GM10248 (cell line): ENCODE data around the gene TMEM63A.

ENCODE experiments used
- CTCF ChIA-PET: fragments of 300-600 bp; sonication (Branson Sonifier 250); formaldehyde crosslinking; extraction: SDS; loops from one replicate; lab custom pipeline; 2021; ENCODE audit warnings: antibody characterized with exemption; lab: Yijun Ruan, JAX
- POLR2A ChIA-PET: fragments of 350-650 bp; sonication (Branson Sonifier 250); formaldehyde crosslinking; extraction: SDS; loops from one replicate; lab custom pipeline; 2020; ENCODE audit warnings: antibody characterized with exemption; lab: Yijun Ruan, JAX
- DNase-seq: peaks from one replicate; pipeline ENCODE4 v3.0.0; 2012; ENCODE audit errors: extremely low spot score
- TF ChIP-seq, protein P1 (sequence below): IDR thresholded peaks from 2 replicates; pipeline ENCODE4 v1.5.1; 2012; ENCODE audit warnings: mild to moderate bottlenecking, low read depth; ENCODE audit errors: extremely low read depth, missing control alignments, control extremely low read depth

TMEM63A gene

DNA sequence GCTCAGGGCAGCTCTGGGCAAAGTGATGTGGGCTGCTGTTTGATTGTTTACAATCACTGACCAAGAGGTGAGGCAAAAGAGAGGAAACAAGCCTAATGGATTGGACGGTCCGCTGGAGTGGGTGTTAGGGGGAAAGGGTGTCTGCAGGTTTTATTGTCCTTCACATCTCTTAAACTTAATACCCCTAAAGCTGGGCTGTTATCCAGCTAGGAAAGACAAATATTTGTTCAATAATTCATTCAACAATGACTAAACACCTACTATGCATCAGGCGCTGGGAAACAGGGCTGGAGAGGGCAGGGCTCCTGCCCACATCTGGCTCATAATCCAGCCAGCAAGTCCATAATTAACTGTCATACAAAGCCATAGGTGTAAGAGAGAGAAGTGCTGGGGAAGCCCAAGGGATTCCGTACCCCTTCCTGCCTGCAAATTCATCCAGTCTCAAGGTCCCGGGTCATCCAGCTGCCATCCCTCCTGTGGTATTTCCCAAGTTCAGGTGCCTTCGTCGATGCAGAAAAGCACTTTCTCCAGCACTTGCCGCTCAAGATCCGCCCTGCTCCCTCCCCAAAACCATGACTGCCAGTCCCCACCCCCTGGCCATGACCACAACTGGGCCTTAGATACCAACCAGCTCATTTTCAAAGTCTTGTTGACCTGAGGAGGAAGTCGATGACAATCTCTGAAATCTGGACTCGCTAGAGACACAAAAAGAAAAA is 10.7 kb downstream of the TMEM63A start:
- ChIA-PET CTCF (interaction anchor here (1.2 to 2.7 kb wide), 2 partner anchors 10 to 94 kb away, joined by 4 to 13 read pairs; partner anchors contain the start of genes SRP9 and TMEM63A), POLR2A (no interaction called here)
- TF ChIP-seq, protein P1, sequence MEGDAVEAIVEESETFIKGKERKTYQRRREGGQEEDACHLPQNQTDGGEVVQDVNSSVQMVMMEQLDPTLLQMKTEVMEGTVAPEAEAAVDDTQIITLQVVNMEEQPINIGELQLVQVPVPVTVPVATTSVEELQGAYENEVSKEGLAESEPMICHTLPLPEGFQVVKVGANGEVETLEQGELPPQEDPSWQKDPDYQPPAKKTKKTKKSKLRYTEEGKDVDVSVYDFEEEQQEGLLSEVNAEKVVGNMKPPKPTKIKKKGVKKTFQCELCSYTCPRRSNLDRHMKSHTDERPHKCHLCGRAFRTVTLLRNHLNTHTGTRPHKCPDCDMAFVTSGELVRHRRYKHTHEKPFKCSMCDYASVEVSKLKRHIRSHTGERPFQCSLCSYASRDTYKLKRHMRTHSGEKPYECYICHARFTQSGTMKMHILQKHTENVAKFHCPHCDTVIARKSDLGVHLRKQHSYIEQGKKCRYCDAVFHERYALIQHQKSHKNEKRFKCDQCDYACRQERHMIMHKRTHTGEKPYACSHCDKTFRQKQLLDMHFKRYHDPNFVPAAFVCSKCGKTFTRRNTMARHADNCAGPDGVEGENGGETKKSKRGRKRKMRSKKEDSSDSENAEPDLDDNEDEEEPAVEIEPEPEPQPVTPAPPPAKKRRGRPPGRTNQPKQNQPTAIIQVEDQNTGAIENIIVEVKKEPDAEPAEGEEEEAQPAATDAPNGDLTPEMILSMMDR, result no peak
- DNase-seq, result no peak

DNA sequence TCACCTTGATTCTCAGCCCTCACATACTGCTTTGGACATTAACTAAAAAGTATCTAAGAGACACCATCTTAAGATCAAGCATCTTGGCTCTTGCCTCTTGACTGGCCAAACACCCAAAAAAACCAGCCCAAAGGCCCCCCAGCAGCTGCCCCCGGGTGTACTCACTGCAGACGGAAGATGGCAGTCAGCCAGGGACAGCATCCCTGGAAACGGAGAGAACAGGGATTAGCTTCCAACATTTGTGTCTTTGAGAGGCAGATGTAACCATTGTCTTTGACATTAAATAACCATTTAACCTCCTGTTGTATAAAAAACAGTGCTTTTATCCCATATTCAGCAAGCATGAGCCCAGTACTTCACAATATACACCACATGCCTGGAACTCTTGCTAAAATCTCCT is 11.3 kb downstream of the TMEM63A start:
- DNase-seq, result no peak
- TF ChIP-seq, protein P1, result no peak
- CTCF ChIA-PET, result interaction anchor here (1.2 to 2.7 kb wide), 2 partner anchors 10 to 93 kb away, joined by 4 to 13 read pairs; partner anchors contain the start of genes SRP9 and TMEM63A
- POLR2A ChIA-PET, result no interaction called here

DNA sequence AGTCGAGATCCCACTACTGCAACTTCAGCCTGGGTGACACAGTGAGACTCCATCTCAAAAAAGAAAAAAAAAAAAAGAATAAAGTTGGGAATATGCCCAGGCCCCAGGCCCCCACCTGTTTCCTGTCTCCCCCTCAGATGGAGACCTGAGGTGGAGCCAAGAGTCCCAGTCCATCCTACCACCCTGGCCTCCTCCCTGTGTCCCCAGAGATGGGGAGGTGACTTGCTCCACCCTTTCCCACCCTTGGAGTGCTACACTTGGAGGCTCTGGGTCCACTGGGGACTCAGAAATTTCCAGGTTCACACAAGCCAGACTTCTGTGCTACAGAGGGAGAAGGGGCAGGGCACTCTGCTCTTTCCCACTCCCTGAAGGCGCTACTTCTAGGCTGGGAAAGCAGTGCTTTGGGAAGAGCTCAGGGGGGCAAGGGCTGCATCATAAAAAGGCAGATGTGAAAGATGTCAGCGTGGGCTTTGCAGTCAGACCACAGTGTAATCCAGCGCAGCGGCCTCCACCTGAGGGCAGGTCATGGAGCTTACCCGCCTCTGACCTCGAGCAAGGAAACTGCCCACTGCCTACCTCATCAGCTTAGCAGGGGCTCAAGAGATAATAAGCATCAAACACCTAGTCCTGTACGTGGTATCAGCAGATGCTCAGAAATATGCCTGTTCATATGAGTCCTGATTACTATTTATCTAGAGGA is 13.4 kb downstream of the TMEM63A start:
- POLR2A ChIA-PET, result no interaction called here
- TF ChIP-seq, protein P1, result no peak
- CTCF ChIA-PET, result no interaction called here
- no peak for DNase-seq

DNA sequence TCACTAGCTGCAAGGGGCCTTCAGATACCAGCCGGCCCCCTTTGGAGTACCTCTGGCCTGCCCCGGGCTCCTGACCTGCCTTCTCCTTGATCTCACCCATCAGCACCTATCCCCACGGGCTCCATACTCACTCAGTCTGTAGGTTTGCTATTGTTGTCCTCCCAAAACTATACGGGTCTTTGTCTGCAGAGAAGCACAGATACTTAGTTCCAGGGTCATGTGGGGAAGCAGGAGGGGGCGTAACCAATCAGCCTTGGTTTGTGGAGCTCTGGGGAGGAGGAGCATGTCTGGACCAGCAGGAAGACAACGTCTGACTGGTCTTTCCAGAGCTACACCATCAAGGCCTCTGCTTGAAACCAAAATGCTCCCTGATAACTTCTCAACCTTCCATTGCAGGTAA is 15.2 kb downstream of the TMEM63A start:
- CTCF ChIA-PET, result no interaction called here

DNA sequence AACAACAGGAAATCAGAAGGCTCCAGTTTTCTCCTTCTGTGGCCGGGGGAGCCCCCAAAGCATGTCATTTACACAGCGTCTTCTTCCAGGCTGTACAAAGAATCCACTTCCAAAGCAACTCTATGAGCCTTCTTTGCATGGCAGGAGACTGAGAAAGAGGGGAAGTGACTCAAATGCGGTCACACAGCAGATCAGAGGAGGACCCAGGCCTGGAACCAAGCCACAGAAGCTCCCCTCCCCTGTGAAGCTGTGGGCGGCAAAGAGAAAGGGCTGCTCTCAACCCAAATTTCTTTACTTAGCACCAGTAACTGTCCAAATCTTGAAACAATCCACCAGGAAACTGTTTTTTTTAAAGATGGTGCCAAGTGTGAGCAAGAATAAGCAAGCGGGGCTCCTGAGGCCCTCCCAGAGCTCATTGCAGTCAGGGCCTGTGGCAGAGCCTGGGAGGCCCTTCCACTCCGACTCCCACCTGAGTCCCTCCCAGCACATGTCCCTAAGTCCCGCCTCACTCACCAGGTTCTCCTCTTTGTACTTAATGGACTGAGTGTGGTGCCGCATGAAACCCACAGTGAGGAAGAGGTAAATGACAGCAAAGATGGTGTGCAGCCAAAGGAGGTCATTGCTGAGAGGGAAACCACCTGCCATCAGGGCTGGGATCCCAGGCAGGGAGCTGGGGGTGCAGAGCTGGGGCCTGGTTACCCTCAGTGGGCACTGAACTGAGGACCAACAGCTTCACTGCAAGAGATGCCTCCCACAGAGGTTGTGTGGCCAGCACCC is 15.9 kb downstream of the TMEM63A start:
- CTCF ChIA-PET, result interaction anchor here (1.0 to 1.5 kb wide), 2 partner anchors 11 to 16 kb away, joined by 3 read pairs; partner anchors contain the start of gene TMEM63A
- DNase-seq, result peak; percentile 69
- POLR2A ChIA-PET, result no interaction called here
- TF ChIP-seq, protein P1, result no peak

More for the DNA sequence above, 15.2 kb downstream of the TMEM63A start:
- TF ChIP-seq, protein P1, result no peak
- no peak for DNase-seq
- POLR2A ChIA-PET, result no interaction called here

DNA sequence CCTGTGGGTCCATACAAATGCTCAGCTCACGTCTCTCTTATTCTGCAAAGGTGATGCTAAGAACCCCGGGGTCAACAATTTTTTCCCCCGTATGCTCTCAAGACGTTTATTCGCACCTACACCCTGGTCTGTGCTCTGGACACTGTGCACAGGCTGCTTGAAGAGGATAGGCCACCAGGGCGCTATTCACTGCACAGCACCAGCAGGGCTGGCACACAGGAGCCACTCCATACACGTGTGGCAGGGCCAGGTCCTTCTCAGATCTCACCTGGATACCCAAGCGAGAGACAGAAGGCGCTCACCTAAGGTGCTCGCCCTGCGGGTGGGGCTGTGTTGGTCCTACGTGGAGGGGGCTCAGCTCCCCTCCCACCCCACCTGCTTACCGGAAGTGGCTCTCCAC is 16.7 kb downstream of the TMEM63A start:
- TF ChIP-seq, protein P1, result no peak
- ChIA-PET CTCF (interaction anchor here (0.7 to 1.5 kb wide), 2 partner anchors 11 to 17 kb away, joined by 3 read pairs; partner anchors contain the start of gene TMEM63A), POLR2A (no interaction called here)
- no peak for DNase-seq
